ENCODE data around the gene ITGAD.

- no peak for TF ChIP-seq CTCF (IDR thresholded peaks at IDR 0.05)
- TF ChIP-seq CHD2 (IDR thresholded peaks at IDR 0.05; ENCODE audit: low read length, partially characterized antibody) = no peak
- no peak for TF ChIP-seq SMC3 (IDR thresholded peaks at IDR 0.05; ENCODE audit: low read depth, low read length)
- no peak for TF ChIP-seq REST (IDR thresholded peaks at IDR 0.05; ENCODE audit: low read depth, low read length)
- no peak for TF ChIP-seq PBX3 (IDR thresholded peaks at IDR 0.05)
- no peak for TF ChIP-seq YY1 (IDR thresholded peaks at IDR 0.05; ENCODE audit: low read depth)
- TF ChIP-seq ELF1 (IDR thresholded peaks at IDR 0.05) = no peak
- TF ChIP-seq MXI1 (IDR thresholded peaks at IDR 0.05; ENCODE audit: low read depth, low read length) = no peak
- TF ChIP-seq USF2 (IDR thresholded peaks at IDR 0.05; ENCODE audit: borderline replicate concordance, low read depth, low read length) = no peak
- no peak for TF ChIP-seq MAX (IDR thresholded peaks at IDR 0.05; ENCODE audit: low read depth)
- no peak for TF ChIP-seq GABPA (IDR thresholded peaks at IDR 0.05; ENCODE audit: low read depth)
- TF ChIP-seq FOXM1 (IDR thresholded peaks at IDR 0.05; ENCODE audit: low read depth) = no peak
- no peak for TF ChIP-seq FOXJ3 (CRISPR knock-in tag; IDR thresholded peaks at IDR 0.05)
Measured at GRCh38 chr16:31416371-31416770, 23.2 kb downstream of the ITGAD start.

Data from SK-N-SH (cell line).